Myocyte (in vitro differentiated cells): ENCODE results near the gene SYT14. TPM values are rescaled to one million over a fixed set of nuclear protein-coding genes. Genes with fewer than 3 reads are reported as not detected.
"Not testable (repeated sequence)": the region's sequence is repeated elsewhere in the genome, so short reads cannot be mapped to it uniquely, and the experiment has no call there.

Source experiments
- DNase-seq: peaks from one replicate; pipeline ENCODE4 v3.0.0-alpha.2; 2012; ENCODE audit warnings: low read depth
- polyA plus RNA-seq: library from polyadenylated mRNA; unstranded; fragments of >200 nt; gene quantifications from one replicate; pipeline ENCODE4 v1.2.1, GENCODE V29; 2012; ENCODE audit warnings: missing spikeins
- total RNA-seq: library from RNA; depleted of rRNA; stranded (reverse); fragments of >200 nt; gene quantifications from 2 replicates; pipeline ENCODE4 v1.2.3, GENCODE V29; 2014

Gene SYT14
- total RNA-seq = 6.8 and 11.3 TPM in 2 replicates
- polyA plus RNA-seq = 1.6 TPM

DNA sequence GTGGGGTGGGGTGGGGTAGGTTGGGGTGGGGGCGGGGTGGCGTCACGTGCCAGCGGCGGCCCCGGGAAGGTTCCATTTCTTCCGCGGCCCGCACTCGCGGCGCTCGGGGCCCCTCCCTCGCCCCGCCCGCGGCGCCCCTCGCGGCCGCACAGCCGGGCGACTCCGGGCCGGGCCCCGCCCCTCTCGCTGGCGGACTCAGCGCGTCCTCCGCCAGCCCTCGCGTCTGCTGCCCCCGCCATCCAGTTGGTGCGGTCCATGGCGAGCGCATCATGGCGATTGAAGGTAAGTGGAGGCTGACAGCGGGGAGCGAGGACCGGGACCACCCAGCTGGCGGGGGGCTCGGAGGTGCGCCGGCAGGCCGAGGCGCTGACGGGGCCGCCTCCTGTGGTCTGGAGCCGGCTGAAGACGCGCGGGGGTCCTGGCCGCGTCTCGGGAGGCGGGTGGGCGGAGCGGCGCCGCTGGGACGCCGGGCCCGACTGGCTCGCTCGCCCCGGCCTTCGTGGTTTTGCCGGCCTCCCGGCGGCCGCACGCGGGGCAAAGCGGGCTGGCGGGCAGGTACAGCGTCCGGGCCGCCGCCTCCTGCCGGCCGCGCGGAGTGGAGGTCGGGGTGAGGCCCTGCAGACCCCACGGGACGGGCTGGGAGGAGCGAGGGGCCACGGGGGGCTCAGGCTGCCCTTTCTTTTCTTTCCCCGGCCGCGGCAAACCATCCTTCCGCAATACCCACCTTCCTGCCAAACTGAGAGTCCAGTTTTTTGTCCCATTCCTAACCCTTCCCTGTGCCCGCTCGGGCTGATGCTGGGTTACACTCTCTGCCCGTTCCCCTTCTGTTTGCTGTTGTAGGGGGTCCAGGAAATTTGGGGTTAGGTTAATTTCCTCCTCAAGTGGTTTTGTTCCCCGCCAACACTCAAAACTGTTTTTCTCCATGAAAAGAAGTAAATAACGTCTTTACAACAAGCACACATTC, at the start of gene SYT14:
Gene SYT14, plus strand, starts transcription at position 222 of the 964 bp plus-strand sequence. Its CDS starts 48 bp downstream, at position 270.
- DNase-seq = peak; percentile 84

DNA sequence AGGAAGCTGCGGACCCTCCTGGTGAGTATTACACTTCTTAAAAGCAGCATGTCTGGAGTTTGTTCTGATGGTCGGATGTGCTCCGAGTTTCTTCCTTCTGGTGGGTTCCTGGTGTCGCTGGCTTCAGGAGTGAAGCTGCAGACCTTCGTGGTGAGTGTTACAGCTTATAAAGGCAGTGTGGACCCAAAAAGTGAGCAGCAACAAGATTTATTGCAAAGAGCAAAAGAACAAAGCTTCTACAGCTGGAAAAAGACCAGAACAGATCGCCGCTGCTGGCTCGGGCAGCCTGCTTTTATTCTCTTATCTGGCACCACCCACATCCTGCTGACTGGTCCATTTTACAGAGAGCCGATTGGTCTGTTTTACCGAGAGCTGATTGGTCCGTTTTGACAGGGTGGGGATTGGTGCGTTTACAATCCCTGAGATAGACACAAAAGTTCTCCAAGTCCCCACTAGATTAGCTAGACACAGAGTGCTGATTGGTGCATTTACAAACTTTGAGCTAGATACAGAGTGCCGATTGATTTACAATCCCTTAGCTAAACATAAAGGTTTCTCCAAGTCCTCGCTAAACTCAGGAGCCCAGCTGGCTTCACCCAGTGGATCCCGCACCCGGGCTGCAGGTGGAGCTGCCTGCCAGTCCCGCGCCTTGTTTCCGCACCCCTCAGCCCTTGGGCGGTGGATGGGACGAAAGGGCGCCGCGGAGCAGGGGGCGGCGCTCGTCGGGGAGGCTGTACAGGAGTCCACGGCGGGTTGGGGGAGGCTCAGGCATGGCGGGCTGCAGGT, 49.5 kb upstream of the SYT14 start:
- not testable (repeated sequence) for DNase-seq

GRCh38 chr1:209889077-209889418, 49.0 kb upstream of the SYT14 start:
- DNase-seq = no peak

GRCh38 chr1:209890641-209891330, 47.2 kb upstream of the SYT14 start:
- no peak for DNase-seq

- DNase-seq = peak; percentile 43
Measured at GRCh38 chr1:209893751-209894150, 44.3 kb upstream of the SYT14 start.

- DNase-seq = no peak
Measured at GRCh38 chr1:209895709-209896108, 42.3 kb upstream of the SYT14 start.

DNA sequence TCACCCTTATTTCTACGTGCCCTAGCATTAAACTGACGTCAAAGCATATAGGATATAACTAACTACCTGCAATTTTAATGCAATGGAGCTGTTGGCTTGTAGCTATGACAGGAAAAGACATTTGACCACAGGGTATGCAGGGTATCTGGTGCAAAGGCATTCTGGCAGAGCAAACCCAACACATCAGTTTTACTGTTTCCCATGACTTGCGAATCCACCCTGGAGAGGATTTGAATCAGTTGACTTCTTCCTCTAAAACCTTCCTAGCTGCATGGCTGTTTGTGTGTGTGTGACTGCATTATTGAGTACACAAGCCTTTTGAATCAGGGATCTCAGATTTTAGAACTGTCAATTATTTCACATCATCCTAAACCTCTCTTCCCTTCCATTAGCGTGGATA, 41.7 kb upstream of the SYT14 start:
- no peak for DNase-seq

GRCh38 chr1:209898271-209898670, 39.7 kb upstream of the SYT14 start:
- DNase-seq = not testable (repeated sequence)

- not testable (repeated sequence) for DNase-seq
Measured at GRCh38 chr1:209898851-209899250, 39.2 kb upstream of the SYT14 start.

- peak; percentile 27 for DNase-seq
Measured at GRCh38 chr1:209899948-209900347, 38.1 kb upstream of the SYT14 start.

- peak; percentile 79 for DNase-seq
Measured at GRCh38 chr1:209900734-209901133, 37.3 kb upstream of the SYT14 start.

DNA sequence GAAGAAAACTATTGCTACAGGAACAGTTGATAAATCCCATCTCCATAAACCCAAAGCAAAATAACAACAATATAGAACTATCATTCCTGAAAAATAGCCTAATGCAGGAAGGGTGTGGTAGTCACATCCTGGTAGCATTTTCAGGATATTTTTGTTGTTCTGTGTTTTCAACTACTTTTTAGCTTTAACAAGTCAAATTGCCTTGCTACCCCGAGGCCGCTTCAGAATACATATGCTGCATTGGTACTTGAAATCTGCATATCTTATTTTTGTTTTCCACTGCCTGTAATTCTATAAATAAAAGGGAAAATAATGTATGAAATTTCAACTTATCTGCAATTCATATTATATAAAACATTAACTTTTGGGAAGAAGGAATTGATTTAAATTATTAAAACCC, 36.8 kb upstream of the SYT14 start:
- no peak for DNase-seq

DNA sequence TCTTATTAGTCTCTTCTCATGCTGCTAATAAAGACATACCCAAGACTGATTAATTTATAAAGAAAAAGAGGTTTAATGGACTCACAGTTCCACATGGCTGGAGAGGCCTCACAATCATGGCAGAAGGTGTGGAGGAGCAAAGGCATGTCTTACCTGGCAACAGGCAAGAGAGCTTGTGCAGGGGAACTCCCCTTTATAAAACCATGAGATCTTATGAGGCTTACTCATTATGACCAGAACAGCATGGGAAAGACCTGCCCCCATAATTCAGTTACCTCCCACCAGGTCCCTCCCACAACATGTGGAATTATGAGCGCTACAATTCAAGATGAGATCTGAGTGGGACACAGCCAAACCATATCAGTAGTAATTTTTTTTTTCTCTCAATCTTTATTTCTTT, 33.2 kb upstream of the SYT14 start:
- not testable (repeated sequence) for DNase-seq

- no peak for DNase-seq
Measured at GRCh38 chr1:209911746-209912145, 26.3 kb upstream of the SYT14 start.

- no peak for DNase-seq
Measured at GRCh38 chr1:209912306-209912705, 25.7 kb upstream of the SYT14 start.

DNA sequence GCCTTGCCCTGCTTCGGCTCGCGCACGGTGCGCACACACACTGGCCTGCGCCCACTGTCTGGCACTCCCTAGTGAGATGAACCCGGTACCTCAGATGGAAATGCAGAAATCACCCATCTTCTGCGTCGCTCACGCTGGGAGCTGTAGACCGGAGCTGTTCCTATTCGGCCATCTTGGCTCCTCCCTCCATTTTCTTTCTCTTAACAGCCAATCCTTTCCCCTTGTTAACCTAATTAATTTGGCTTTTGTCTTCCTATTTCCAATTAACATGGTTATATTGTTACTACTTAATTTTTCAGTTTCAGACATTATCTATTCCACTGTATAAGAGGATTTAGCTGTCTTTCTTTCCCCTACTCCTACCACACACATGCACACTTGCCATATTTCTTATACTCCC, 18.4 kb upstream of the SYT14 start:
- not testable (repeated sequence) for DNase-seq

- DNase-seq = no peak
Measured at GRCh38 chr1:209920844-209921243, 17.2 kb upstream of the SYT14 start.

DNA sequence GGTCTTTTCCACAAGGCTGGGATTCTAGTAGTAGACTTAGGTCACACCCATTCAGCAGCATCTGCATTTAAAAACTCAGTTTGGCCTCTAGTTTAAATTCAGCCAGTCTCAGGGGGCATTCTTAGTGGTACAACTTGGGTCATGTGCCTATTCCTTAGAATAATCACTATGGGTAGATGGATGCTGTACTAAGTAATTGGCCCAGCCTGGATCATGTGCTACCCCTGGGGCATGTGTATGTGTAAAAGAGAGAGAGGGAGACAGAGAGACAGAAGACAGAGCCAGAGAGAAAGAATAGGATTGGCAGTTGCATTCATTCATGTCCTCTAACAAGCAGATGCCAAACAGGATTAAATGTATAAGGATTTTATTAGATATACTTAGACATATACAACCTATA, 13.6 kb upstream of the SYT14 start:
- DNase-seq = no peak

- DNase-seq = peak; percentile 92
Measured at GRCh38 chr1:209926045-209926444, 12.0 kb upstream of the SYT14 start.

DNA sequence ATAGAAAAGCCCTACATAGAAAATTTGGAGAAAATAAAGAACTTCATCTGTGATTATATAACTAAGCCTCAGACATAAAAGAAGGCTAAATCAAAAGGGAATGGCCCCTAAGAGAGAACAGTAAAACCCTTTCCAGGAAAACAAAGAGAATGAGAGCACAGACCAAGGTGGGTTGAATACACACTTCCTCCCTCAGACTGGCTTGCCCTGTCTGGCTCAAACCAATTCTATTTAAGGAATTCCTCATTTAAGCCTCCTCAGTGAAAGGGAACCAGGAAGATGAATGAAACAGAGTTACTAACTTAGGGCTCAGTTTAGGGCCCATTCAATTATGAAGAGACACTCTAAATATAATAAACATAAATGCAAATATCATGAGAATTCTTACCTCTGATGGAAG, 10.6 kb upstream of the SYT14 start:
- DNase-seq = no peak

DNA sequence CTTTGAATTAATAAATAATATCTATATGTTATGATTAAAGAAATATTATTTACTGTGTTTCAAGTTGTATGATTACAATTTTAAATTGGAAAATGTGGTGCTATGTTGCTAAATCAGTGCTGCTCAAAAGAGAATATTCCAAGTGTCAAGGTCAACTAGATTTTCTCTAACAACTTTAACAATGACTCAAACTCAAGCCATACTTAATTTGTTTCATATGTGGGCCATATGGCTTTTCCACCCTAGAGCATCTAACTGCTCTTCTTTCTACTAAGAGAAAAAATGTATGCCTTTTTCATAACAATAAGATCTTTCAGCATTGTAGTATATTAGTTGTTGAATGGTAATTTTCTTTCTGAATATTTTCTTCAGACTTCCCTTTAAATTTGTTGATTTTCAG, 8.3 kb upstream of the SYT14 start:
- DNase-seq = no peak

DNA sequence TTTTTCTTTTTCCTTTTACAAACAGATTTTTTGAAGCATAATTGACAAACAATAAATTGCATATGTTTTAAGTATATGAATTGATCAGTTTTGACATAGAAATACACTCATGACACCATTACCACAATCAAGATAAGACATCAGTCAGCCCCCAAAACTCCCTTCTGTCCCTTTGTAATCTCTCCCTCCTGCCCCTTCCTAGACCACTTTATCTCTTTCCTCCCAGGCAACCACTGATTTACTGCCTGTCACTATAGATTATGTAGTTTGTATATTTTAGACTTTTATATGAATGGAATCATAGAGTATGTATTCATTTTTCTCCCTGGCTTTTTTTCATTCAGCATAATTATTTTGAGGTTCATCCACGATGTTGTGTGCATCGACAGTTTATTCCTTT, 6.9 kb upstream of the SYT14 start:
- DNase-seq = no peak
